Measurements from ENCODE around the gene WNT7B. TPM values are rescaled to one million over a fixed set of nuclear protein-coding genes. Genes with fewer than 3 reads are reported as not detected.

The WNT7B gene
- total and polyA plus RNA-seq, 10 of the 15 experiments (the other 5 are each of a cell fraction or from before 2014, with no cell fraction given) = 0.12 TPM; not detected in 9

- TF ChIP-seq, protein P1, sequence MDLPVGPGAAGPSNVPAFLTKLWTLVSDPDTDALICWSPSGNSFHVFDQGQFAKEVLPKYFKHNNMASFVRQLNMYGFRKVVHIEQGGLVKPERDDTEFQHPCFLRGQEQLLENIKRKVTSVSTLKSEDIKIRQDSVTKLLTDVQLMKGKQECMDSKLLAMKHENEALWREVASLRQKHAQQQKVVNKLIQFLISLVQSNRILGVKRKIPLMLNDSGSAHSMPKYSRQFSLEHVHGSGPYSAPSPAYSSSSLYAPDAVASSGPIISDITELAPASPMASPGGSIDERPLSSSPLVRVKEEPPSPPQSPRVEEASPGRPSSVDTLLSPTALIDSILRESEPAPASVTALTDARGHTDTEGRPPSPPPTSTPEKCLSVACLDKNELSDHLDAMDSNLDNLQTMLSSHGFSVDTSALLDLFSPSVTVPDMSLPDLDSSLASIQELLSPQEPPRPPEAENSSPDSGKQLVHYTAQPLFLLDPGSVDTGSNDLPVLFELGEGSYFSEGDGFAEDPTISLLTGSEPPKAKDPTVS (IDR thresholded peaks at IDR 0.05; ENCODE audit: low read depth, low read length) = no peak
- TF ChIP-seq SUPT20H (IDR thresholded peaks at IDR 0.05; ENCODE audit: borderline replicate concordance, control insufficient read depth, low read depth, low read length) = no peak
- TF ChIP-seq NBN (IDR thresholded peaks at IDR 0.05) = no peak
- no peak for TF ChIP-seq POU2F2 (IDR thresholded peaks at IDR 0.05; ENCODE audit: borderline replicate concordance, low read depth, low read length)
- TF ChIP-seq, protein P2, sequence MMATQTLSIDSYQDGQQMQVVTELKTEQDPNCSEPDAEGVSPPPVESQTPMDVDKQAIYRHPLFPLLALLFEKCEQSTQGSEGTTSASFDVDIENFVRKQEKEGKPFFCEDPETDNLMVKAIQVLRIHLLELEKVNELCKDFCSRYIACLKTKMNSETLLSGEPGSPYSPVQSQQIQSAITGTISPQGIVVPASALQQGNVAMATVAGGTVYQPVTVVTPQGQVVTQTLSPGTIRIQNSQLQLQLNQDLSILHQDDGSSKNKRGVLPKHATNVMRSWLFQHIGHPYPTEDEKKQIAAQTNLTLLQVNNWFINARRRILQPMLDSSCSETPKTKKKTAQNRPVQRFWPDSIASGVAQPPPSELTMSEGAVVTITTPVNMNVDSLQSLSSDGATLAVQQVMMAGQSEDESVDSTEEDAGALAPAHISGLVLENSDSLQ (IDR thresholded peaks at IDR 0.05) = no peak
- TF ChIP-seq KLF5 (IDR thresholded peaks at IDR 0.05; ENCODE audit: partially characterized antibody) = no peak
- no peak for TF ChIP-seq ZNF207 (IDR thresholded peaks at IDR 0.05; ENCODE audit: borderline replicate concordance)
- TF ChIP-seq NR2F1 (conservative IDR thresholded peaks at IDR 0.05) = no peak
- TF ChIP-seq KAT2A (conservative IDR thresholded peaks at IDR 0.05; ENCODE audit: control insufficient read depth, low read depth, low read length) = no peak
Measured at GRCh38 chr22:45903355-45904135, 73.4 kb downstream of the WNT7B start (continued).

- H3K4me3 ChIP-seq = no peak overlapping the region
- ChIA-PET RAD21 (ENCODE audit: unreplicated experiment) (no interaction called here), SMC1A (ENCODE audit: uncharacterized antibody, unreplicated experiment) (no interaction called here), CTCF (no interaction called here), POLR2A (no interaction called here)
- H3K27ac ChIP-seq (ENCODE audit: control insufficient read depth, insufficient read depth) = no peak overlapping the region
- H3K9ac ChIP-seq (ENCODE audit: control insufficient read depth, insufficient read depth, low read length) = no peak overlapping the region
- intact Hi-C loops (cut with micrococcal nuclease; ENCODE audit: unreplicated experiment) (no loop called here), in situ Hi-C loops (cut with MboI) (no loop called here)
- H2AFZ ChIP-seq (ENCODE audit: control insufficient read depth, low read depth, low read length) = no peak overlapping the region
- 20% methylated on average over 6 of the region's 6 CpGs for WGBS (ENCODE audit: insufficient coverage, insufficient replicate concordance, low lambda C conversion rate, missing lambda C conversion rate)
- no peak overlapping the region for H3K4me2 ChIP-seq (ENCODE audit: control insufficient read depth, insufficient read depth)
- H3K27me3 ChIP-seq (replicated peaks in 1 of 2; ENCODE audit: control insufficient read depth in 2 of 2, insufficient read depth in 2 of 2, low read length in 1 of 2) = no peaks in the 10 kb centered on the region; a peak in 1 of 4 replicates
- H3K9me3 ChIP-seq (replicated peaks; ENCODE audit: control insufficient read depth, insufficient read depth, low read length) = no peaks in the 10 kb centered on the region
- no peaks in the 10 kb centered on the region for H3K4me1 ChIP-seq (ENCODE audit: control insufficient read depth, insufficient read depth, low read length)
- no peaks in the 10 kb centered on the region for H4K20me1 ChIP-seq (ENCODE audit: control insufficient read depth, insufficient read depth)
- FAIRE-seq (no peak), DNase-seq (ENCODE audit: low read depth, low spot score) (no peak), ATAC-seq (no peak)
- no peaks in the 10 kb centered on the region for H3K36me3 ChIP-seq (ENCODE audit: control insufficient read depth in 2 of 2, insufficient read depth in 2 of 2, low read length in 1 of 2)
- BruUV-seq (replicated peaks) = no TSS peak
- H3K79me2 ChIP-seq (ENCODE audit: control insufficient read depth, insufficient read depth, low read length) = no peaks in the 10 kb centered on the region
- TF ChIP-seq ZNF622 (IDR thresholded peaks at IDR 0.05) = no peak
- no peak for TF ChIP-seq TBL1XR1 (IDR thresholded peaks at IDR 0.05; ENCODE audit: low read depth, low read length)
- no peak for TF ChIP-seq EED (IDR thresholded peaks at IDR 0.05; ENCODE audit: low read depth)
- no peak for TF ChIP-seq STAT1 (conservative IDR thresholded peaks at IDR 0.05)
- no peak for TF ChIP-seq NBN (IDR thresholded peaks at IDR 0.05)
- TF ChIP-seq, protein P3, sequence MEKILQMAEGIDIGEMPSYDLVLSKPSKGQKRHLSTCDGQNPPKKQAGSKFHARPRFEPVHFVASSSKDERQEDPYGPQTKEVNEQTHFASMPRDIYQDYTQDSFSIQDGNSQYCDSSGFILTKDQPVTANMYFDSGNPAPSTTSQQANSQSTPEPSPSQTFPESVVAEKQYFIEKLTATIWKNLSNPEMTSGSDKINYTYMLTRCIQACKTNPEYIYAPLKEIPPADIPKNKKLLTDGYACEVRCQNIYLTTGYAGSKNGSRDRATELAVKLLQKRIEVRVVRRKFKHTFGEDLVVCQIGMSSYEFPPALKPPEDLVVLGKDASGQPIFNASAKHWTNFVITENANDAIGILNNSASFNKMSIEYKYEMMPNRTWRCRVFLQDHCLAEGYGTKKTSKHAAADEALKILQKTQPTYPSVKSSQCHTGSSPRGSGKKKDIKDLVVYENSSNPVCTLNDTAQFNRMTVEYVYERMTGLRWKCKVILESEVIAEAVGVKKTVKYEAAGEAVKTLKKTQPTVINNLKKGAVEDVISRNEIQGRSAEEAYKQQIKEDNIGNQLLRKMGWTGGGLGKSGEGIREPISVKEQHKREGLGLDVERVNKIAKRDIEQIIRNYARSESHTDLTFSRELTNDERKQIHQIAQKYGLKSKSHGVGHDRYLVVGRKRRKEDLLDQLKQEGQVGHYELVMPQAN (conservative IDR thresholded peaks at IDR 0.05) = no peak
- no peak for TF ChIP-seq GATAD2B (conservative IDR thresholded peaks at IDR 0.05; ENCODE audit: low read depth)
- TF ChIP-seq CREB1 (IDR thresholded peaks at IDR 0.05; ENCODE audit: low read depth) = no peak
Measured at GRCh38 chr22:45897736-45898135, 79.2 kb downstream of the WNT7B start.
